NOMO-1 treated with DMSO at 0.1 percent for 48 hours (cell line): ENCODE results near the gene ARSG.
"Not testable (repeated sequence)": the region's sequence is repeated elsewhere in the genome, so short reads cannot be mapped to it uniquely, and the experiment has no call there.

Experiments
- DNase-seq: peaks from one replicate; lab custom pipeline; 2025; ENCODE audit not compliant: unreplicated experiment; lab: John Stamatoyannopoulos, UW

The ARSG gene

DNA sequence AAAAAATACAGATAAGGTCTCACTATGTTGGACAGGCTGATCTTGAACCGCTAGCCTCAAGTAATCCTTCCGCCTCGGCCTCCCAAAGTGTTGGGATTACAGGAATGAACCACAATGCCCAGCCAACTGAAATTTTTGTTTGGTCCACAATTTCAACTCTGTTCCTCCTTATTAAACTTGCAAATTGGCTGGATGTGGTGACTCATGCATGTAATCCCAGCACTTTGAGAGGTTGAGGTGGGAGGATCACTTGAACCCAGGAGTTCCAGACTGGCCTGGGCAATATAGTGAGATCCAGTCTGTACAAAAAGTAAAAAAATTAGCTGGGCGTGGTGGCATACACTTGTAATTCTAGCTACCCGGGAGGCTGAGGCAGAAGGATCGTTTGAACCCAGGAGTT lies 13.4 kb downstream of the ARSG start:
- no peak for DNase-seq

DNA sequence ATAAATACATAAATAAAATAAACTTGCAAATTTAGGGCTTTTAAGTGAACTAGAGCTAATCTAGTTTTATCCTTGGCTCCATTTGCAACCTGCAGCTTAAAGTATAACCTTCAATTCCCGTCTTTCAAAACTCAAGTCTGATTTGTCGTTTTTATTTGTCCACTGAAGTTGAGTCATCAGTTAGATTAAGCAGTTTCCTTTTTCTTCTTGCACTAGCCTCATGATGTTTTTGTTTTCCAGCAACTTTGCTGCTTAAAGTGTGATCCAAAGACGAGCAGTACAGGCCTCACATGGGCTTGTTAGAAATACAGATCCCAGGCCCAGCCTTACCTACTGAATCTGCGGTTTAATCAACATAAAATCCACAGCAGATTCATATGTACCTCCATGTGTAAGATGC lies 13.8 kb downstream of the ARSG start:
- peak; percentile 40 for DNase-seq

DNA sequence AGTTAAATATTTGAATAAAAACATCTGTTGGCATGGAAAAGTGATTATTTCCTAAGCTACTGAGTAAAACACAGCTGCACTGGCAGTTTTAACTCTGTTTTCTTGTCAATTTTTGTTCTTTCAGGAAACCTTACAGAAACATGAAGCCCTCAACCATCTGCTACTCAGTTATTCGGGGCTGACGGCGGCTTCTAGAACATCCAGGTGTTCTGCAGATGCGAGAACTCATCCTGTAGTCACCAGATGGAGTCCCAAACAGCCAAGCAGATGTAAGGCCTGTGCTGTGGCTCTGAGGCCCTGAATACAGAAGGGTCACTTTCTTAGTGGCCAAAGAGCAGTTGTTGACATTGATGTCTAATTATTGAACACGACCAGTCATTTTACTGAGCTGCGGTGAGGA lies 15.5 kb downstream of the ARSG start:
- no peak for DNase-seq

DNA sequence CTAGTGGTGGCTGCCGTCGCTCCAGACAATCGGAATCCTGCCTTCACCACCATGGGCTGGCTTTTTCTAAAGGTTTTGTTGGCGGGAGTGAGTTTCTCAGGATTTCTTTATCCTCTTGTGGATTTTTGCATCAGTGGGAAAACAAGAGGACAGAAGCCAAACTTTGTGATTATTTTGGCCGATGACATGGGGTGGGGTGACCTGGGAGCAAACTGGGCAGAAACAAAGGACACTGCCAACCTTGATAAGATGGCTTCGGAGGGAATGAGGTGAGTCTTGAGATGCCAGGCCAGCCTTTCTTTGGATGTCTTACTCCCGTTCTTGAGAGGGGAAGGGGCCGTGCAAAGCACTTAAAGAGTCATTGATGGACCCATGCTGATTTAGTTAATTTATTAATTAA lies 16.1 kb downstream of the ARSG start:
- no peak for DNase-seq

DNA sequence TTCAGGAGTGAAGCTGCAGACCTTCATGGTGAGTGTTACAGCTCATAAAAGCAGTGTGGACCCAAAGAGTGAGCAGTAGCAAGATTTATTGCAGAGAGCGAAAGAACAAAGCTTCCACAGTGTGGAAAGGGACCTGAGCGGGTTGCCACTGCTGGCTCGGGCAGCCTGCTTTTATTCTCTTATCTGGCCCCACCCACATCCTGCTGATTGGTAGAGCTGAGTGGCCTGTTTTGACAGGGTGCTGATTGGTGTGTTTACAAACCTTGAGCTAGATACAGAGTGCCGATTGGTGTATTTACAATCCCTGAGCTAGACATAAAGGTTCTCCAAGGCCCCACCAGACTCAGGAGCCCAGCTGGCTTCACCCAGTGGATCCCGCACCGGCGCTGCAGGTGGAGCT lies 17.2 kb downstream of the ARSG start:
- DNase-seq = not testable (repeated sequence)

DNA sequence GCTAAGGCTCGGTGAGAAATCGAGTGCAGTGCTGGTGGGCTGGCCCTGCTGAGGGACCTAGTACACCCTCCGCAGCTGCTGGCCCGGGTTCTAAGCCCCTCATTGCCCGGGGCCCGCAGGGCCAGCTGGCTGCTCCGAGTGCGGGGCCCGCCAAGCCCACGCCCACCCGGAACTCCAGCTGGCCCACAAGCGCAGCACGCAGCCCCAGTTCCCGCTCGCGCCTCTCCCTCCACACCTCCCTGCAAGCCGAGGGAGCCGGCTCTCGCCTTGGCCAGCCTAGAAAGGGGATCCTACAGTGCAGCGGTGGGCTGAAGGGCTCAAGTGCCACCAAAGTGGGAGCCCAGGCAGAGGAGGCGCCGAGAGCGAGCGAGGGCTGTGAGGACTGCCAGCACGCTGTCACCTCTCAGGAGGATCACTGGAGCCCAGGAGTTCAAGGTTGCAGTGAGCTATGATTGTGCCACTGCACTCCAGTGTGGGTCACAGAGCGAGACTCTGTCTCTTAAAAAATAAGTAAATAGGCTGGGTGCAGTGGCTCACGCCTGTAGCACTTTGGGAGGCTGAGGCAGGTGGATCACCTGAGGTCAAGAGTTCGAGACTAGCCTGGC lies 17.9 kb downstream of the ARSG start:
- DNase-seq = not testable (repeated sequence)

DNA sequence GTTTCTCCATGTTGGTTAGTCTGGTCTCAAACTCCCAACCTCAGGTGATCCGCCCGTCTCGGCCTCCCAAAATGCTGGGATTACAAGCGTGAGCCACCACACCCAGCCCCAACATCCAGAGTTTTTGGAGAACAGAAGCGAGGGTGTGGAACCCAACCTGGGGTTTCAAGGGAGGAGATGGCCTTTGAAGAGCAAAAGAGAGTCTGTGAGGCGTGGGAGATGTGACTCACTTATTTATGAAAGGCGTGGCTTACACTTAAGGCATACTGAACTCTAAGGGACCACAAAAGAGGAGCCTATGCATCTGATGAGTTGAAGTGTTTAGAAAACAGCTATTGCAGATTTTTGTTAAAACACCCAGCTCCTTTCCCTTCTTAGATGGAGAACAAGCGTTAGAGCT lies 18.9 kb downstream of the ARSG start:
- no peak for DNase-seq

DNA sequence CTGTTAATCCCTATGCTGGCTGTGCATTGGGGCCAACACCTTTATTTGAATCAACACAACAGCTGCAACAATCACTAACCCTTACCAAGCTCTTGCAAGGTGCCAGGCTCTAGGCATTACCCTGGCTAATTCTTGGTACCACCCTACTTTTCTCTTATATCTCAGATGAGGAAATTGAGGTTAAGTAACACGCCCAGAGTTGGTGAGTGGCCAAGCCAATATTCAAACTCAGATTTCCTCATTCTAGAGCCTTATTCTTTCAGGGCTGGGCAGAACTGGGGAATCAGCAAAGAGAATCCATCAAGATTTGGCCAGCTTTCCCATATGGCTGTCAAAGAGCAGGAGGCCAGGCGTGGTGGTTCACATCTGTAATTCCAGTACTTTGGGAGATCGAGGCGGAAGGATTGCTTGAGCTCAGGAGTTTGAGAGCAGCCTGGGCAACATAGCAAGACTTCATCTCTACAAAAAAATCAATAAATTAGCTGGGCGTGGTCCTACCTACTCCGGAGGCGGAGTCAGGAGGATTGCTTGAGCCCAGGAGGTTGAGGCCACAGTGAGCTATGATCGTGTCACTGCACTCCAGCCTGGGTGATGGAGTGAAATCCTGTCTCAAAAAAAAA lies 23.7 kb downstream of the ARSG start:
- DNase-seq = peak; percentile 92

DNA sequence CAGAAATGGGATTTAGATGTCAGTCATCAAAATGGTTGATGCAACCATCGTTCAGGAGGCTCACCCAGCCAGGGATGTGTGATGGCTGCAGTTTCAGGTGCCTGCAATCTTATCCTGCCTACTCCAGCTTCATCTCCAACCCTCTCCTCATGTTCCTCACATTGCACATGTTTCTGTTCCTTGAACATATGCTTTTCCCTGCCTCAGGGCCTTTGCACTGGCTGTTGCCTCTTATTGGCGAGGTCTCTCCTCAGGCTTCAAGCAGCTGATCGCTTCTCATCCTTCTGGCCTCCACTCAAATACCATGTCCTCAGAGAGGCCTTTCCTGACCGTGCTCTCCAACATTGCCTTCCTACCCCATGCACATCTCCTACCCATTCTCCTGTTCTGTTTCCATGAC lies 24.6 kb downstream of the ARSG start:
- no peak for DNase-seq

DNA sequence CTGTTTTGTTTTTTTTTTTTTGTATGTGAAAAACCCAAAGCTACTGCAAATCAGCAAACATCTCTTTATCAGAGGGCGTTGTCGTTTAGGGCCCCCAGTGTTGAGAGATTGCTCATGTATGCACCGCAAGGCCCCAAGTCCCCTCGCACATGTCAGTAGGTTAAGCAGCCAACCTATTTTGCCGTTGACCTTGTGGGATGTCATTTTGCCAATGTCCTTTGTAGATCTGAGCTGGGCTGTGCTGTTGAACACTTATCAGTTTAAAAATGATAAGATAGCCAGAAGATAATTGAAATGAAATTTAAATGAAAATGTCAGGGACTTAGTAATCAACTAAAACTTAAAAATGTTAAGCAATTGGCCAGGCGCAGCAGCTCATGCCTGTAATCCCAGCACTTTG lies 26.2 kb downstream of the ARSG start:
- DNase-seq = no peak

DNA sequence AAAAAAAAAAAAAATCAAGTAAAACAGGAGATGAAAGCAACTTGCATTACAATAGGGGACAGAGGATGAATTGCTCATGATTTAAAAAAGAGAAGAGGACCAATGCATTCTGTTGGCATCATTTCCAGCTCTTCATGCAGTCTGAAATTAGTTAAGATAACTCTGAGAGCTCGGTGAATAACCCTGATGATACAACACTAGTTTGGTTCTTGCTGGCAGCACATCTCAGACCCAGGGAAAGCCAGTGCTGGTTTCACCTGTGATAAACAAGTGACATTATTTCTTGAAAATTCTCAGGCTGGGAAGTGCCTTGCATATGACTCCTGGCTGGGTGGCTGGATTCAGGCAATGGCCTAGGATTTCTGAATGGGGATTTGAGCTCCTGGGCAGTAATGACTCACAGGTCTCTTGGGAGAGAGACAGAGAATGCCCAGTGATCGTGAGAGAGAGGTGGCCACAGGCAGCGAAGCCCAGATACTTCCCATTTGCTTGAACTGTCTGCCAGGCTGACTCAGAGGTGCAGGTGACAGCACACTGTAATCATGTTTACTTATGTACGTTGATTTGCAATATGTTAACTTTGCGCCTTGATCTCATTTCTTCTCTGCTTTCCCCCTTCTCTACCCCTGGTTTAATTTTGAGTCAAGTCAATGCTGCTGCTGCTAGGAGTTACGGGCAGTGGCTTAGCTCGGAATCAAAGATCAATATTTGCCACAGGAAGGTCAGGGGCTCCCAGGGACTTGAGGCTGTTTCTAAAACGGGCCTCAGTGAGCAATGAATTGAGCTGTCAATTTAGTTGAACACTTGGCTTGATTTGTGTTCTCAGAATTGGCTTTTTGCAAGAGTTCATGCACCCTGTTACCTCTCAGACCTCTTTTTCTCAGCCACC lies 27.1 kb downstream of the ARSG start:
- DNase-seq = peak; percentile 48

DNA sequence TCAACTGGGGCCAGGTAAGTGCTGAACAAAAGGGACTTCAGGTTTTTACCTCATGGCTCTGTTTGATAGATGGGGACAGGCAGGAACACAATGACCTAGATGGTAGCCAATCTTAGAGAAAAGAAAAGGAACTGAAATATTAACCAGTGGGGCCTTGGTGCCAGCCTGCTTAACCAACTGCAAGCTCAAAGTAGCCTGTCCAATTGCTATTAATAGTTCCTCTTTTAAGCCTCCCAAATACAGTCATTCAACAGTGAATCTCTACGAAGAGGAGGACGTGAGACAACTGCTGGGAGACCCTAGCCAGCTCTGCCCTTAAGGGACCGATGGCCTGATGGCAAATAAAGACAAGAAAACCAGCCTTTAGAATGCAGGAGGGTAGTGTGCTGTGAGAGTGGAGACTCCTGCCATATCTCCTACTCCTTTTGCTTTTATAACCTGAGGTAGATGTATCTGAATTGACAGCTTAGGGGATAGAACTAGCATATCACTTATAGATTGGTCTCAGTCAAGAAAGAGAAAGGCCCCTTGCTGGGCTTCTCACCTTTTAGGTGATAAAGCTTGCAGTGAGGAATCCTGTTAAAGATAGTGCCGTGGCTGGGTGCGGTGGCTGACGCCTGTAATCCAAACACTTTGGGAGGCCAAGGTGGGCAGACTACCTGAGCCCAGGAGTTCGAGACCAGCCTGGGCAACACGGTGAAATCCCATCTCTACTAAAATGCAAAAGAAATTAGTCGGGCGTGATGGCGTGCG lies 28.3 kb downstream of the ARSG start:
- peak; percentile 67 for DNase-seq

DNA sequence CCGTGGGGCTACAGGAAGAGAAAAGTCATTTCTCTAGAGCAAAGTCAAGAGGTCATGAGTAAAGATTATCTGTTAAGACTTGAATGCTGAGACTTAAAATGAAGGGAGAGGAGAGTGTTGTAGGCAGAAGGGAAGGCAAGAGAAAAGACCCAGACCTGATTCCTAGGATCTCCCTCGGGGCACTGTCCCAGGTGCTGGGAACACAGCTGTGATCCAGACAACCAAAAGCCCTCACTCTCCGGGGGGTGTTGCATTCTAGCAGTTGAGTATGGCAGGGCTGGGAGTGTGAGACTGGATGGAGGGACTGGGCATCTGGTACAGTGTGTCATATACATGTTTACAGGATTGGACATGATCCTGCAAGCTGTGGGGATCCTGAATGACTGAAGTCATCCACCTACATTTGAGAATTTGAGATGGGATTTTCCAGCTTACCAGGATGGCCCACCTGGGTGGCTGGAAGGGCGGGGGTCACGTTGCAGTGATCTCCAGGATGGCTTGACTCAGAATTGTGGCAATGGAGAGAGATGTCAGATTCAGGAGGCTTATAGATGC lies 29.1 kb downstream of the ARSG start:
- no peak for DNase-seq

DNA sequence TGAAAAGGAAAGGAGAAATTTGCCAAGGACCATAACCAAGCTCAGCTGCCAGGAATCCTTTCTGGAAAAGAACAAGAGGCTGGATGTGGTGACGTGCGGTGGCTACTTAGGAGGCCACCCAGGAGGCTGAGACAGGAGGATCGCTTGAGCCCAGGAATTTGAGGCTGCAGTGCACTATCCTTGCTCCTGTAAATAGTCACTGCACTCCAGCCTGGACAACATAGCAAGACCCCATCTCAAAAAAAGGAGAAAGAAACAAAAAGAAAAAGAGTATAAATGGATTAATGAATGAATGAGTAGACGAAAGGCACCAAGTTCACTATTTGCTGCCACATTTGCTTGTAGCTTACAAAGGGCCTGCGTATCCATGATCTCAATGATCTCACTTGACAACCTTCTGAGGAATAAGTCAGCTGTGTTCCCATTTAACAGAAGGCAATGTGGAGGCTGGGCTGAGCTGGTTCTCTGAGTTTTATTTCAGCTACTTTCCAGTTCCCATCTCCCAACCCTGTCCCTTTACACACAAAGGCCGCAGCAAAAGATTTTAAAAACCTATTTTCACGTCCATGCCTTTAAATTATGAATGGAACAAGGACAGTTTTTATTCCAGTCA lies 29.8 kb downstream of the ARSG start:
- DNase-seq = no peak

DNA sequence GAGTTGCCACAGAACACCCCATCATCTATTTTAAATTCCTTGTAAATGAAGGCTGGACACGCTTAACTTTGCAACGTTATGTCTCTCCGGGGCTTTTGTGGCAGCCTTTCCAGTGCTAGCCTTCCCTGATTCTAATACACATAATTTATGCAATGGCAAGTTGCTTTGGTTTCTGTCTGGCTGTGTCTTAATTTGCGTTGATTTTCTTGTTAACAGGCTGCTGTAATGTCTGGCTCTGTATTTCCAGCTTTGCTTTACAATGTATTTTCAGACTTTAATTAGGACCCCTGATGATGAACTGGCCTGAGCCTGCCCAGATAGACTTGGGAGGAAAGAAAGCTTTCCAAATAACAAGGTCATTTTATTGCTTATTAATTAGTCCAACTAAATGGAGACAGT lies 30.3 kb downstream of the ARSG start:
- no peak for DNase-seq

DNA sequence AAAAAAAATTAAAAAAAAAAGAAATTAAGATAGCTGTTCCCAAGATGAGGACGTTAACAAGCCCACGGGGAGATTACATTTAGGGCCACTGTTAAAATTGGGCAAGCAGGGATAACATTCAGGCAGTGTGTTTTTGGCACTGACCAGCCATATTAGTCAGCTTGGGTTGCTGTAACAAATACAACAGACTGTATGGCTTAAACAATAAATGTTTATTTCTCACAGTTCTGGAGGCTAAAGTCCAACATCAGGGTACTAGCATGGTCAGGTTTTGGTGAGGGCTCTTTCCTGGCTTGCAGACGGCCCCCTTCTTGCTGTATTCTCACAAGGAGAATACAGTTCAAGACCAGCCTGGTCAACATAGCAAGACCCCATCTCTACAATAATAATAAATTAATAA lies 31.3 kb downstream of the ARSG start:
- DNase-seq = no peak

DNA sequence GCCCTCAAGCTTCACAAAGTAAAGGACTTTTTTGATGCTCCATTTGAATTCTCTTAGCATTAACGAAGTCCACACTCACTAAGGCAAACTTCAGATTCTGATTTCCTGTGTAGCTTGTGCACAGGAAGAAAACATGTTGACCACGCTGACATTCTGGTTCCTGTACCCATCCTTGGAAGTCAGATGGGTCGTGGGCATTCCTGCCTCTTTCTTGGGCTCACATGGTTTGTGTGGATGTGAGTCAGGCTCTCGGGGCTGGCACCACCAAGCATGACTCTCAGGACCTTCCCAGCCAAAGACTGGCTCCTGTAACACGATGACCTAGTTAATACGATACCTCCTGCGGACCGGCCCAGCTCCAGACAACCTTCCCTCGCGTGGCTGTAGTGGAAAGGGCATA lies 32.8 kb downstream of the ARSG start:
- no peak for DNase-seq

DNA sequence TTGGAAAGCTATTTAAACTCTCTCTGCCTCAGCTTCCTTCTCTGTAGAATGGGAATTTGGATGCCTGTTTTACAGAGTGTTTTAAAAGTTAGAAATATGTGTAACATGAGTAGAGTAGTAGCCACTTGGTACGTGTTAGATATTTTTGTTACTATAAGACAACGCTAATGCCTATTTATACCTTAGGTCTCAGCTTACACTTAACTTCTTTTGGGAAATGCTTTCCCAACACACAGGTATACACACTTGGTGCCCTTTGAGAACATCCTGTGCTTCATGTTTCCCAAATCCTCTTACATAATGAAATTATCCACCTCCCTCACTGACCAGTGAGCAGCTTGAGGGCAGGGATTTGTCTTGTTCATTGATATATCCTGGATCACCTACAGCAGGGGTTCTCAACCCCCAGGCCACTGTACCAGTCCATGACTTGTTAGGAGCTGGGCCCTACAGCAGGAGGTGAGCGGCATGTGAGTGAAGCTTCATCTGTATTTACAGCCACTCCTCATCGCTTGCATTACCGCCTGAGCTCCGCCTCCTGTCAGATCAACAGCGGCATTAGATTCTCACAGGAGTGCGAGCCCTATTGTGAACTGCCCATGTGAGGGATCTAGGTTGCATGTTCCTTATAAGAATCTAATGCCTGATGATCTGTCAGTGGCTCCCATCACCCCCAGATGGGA lies 33.5 kb downstream of the ARSG start:
- DNase-seq = no peak

DNA sequence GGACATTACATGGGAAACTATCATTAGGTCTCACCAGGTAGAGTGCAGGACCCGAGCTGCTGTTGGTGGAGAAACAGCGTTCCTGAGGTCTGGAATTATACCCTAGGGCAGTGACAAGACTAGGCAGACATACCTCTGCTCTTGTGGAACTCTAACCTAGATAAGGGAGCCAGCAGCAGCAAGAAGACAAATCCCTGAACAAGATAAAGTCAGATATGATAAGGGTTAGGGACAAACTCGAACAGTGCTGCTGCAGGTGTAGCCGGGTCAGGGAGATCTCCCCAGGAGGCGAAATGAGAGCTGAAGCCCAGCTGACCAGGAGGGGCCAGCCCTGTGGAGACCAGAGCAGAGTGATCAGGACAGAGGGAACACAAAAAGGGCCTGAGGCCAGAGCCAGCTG lies 34.7 kb downstream of the ARSG start:
- no peak for DNase-seq

DNA sequence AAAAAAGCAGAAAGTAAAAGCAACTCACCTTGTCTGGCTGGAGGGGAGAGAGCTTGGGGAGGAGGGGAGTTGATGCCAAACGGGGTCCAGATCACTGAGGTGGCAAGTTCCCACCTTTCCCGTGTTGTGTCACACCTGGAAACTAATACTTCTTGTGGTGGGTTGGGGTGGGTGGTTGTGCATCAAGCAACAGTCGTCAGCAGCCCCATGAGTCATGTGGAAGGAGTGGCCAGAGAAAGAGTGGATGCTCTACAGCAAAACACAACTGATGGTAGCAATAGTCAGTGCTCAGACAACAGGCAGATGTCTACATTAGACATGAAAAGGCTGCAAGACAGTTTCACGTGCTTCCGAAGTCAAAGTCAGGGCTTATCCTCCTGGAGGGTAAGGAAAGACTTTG lies 35.4 kb downstream of the ARSG start:
- no peak for DNase-seq
